Chondrocyte (in vitro differentiated cells): ENCODE data around the gene TBC1D9. TPM values are rescaled to one million over a fixed set of nuclear protein-coding genes. Genes with fewer than 3 reads are reported as not detected.

Experiments
- DNase-seq: peaks from one replicate; pipeline ENCODE4 v3.0.0; 2021; ENCODE audit warnings: mixed read lengths, low spot score
- H3K27ac Mint-ChIP-seq: one replicate; pipeline ENCODE4 v1.8.0; 2021; ENCODE audit warnings: mild to moderate bottlenecking, moderate library complexity, mixed read lengths; ENCODE audit not compliant: unreplicated experiment
- H3K27me3 Mint-ChIP-seq: 2 replicates; pipeline ENCODE4 v1.8.0; 2021; ENCODE audit warnings: low read depth, mixed read lengths
- H3K36me3 Mint-ChIP-seq: 2 replicates; pipeline ENCODE4 v1.8.0; 2021; ENCODE audit warnings: low read depth, mixed read lengths
- H3K4me1 Mint-ChIP-seq: 2 replicates; pipeline ENCODE4 v1.8.0; 2021; ENCODE audit warnings: low read depth, mild to moderate bottlenecking, mixed read lengths
- H3K4me3 Mint-ChIP-seq: one replicate; pipeline ENCODE4 v1.8.0; 2021; ENCODE audit warnings: mild to moderate bottlenecking, moderate library complexity, mixed read lengths; ENCODE audit not compliant: unreplicated experiment
- H3K9me3 Mint-ChIP-seq: 2 replicates; pipeline ENCODE4 v1.8.0; 2021; ENCODE audit warnings: low read depth, mixed read lengths
- total RNA-seq: library from RNA; stranded (reverse); gene quantifications from 3 replicates; pipeline ENCODE4 v1.2.1, GENCODE V29; 2021
- TF ChIP-seq, protein P1 (sequence below): fragments of 200-600 bp; sonication (generic); IDR thresholded peaks from 2 replicates; pipeline ENCODE4 v1.5.0; 2021; ENCODE audit warnings: antibody characterized with exemption, mild to moderate bottlenecking, moderate library complexity

The TBC1D9 gene
- total RNA-seq, 1 donor from 2014 or later, result 40.5 TPM

DNA sequence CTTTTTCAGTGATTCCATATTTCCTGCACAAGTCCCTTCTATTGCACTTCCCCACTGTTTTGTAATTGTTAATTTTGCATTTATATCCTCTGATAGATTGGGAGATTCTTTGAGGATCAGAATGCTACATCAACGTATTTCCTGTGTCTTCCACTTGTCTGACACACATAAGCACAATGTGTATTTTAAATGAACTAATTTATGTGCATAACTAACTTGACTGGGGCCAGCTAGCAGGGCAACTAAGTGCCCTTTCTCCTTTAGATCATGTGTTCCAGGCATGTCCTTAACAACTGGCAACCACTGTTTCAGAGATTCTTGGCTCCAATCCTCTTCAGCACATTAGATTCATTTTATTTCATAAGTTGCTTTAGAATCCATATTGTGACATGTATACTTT, 171.7 kb downstream of the TBC1D9 start:
- Mint-ChIP-seq H3K4me1 (no peaks in the 10 kb centered on the region), H3K36me3 (no peaks in the 10 kb centered on the region), H3K4me3 (no peak overlapping the region), H3K27me3 (peaks cover 22% of the 10 kb centered on the region), H3K9me3 (no peaks in the 10 kb centered on the region), H3K27ac (no peak overlapping the region)
- TF ChIP-seq, protein P1, sequence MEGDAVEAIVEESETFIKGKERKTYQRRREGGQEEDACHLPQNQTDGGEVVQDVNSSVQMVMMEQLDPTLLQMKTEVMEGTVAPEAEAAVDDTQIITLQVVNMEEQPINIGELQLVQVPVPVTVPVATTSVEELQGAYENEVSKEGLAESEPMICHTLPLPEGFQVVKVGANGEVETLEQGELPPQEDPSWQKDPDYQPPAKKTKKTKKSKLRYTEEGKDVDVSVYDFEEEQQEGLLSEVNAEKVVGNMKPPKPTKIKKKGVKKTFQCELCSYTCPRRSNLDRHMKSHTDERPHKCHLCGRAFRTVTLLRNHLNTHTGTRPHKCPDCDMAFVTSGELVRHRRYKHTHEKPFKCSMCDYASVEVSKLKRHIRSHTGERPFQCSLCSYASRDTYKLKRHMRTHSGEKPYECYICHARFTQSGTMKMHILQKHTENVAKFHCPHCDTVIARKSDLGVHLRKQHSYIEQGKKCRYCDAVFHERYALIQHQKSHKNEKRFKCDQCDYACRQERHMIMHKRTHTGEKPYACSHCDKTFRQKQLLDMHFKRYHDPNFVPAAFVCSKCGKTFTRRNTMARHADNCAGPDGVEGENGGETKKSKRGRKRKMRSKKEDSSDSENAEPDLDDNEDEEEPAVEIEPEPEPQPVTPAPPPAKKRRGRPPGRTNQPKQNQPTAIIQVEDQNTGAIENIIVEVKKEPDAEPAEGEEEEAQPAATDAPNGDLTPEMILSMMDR, result no peak
- no peak for DNase-seq

DNA sequence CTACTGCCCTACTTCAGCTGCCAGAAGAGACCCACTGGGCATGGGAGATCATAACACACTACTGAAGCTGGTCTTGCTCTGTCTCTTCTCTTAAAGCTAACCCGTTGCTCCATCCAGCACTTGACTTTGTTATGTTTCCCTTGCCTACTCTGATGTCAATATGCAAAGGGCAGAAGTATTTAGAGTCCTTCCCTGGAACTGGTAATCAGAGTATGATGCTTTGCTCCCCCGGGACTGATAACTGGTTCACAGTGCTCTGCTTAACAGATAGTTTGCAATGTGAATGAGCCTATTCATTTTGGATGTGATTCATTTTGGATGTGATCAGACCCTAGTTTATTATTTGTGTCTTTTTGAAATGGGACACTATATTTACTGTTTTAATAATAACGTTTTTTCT, 175.1 kb downstream of the TBC1D9 start:
- Mint-ChIP-seq H3K4me3 (no peak overlapping the region), H3K9me3 (no peaks in the 10 kb centered on the region), H3K27ac (no peak overlapping the region), H3K4me1 (no peaks in the 10 kb centered on the region), H3K36me3 (no peaks in the 10 kb centered on the region), H3K27me3 (peaks cover 21% of the 10 kb centered on the region)
- TF ChIP-seq, protein P1, result no peak
- DNase-seq, result no peak

DNA sequence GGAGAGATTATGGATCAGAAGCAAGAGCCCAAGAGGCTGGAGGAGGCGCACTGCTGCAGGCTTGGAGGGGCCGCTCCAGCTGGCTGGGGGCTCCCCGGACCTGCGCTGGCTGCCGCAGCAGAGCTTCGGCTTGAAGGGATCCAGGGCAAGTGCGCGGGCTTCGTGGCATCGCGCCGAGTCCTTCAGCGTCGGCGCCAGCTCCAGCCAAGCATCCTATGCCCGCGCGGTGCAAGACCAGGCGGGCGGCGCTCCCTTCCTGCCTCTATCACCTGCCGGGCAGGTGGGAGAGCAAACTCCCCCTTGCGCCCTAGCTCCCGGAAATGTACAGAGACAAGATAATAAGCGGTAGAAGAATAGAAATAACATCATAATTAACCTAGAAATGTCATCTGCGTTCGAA, 176.9 kb downstream of the TBC1D9 start:
- peaks cover 20% of the 10 kb centered on the region for H3K27me3 Mint-ChIP-seq
- no peaks in the 10 kb centered on the region for H3K4me1 Mint-ChIP-seq
- TF ChIP-seq, protein P1, result no peak
- no peaks in the 10 kb centered on the region for H3K9me3 Mint-ChIP-seq
- DNase-seq, result no peak
- no peak overlapping the region for H3K4me3 Mint-ChIP-seq
- H3K36me3 Mint-ChIP-seq, result no peaks in the 10 kb centered on the region
- no peak overlapping the region for H3K27ac Mint-ChIP-seq

DNA sequence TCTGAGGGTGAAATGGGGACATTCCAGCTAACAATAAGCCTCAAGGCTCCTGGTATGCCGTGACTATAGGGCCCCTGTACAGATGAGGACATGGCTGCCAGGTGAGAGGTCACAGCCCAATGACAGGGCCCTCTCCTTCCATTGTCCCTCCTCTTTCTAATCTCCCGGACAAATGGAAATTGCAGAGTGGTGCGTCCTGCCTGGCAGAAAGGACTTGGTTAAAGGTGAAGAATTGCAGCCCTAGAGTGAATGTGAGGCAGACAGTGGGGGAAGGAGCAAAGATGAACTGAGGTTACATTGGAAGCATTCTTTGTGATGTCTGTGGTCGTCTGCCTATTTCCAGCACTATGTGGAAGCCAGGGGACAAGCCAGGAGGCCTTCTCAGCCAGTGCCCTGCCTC, 180.7 kb downstream of the TBC1D9 start:
- DNase-seq, result no peak
- Mint-ChIP-seq H3K9me3 (peaks cover 18% of the 10 kb centered on the region), H3K4me3 (no peak overlapping the region), H3K4me1 (no peaks in the 10 kb centered on the region), H3K27me3 (peaks cover 34% of the 10 kb centered on the region), H3K36me3 (peaks cover 8% of the 10 kb centered on the region), H3K27ac (no peak overlapping the region)
- TF ChIP-seq, protein P1, result no peak

DNA sequence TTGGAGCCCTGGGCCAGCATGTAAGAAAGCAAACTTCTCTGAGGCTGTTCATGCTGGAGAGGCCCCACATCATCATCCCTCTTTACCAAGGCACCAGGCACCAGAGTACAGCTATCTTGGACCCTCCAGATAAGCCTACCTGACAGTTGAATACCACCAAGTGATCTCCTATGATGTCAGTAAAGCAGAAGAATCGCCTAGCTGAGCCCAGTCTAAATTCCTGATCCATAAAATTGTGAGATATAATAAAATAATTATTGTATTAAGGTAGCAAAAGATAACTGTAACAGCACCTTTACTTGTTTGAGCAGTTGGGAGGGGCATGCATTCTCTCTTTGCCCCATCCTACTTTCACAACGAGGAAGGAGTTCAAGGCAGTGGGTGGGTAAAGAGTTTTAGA, 184.6 kb downstream of the TBC1D9 start:
- Mint-ChIP-seq H3K9me3 (peaks cover 18% of the 10 kb centered on the region), H3K27ac (no peak overlapping the region), H3K4me1 (peaks cover 18% of the 10 kb centered on the region), H3K36me3 (peaks cover 8% of the 10 kb centered on the region), H3K4me3 (no peak overlapping the region), H3K27me3 (peaks cover 49% of the 10 kb centered on the region)
- TF ChIP-seq, protein P1, result no peak
- DNase-seq, result no peak

Other genes starting within 250 kb of the TBC1D9 start
- gene ELMOD2, start 232.2 kb downstream of the TBC1D9 start, total RNA-seq, result 30.5 to 38.5 TPM (median 31.0 TPM) in 3 replicates
- gene UCP1, start 187.4 kb downstream of the TBC1D9 start, total RNA-seq, result not detected in 3 replicates